Stomach (tissue), 4 donors: ENCODE results near the gene HTR7.

ENCODE experiments used
- EP300 ChIP-seq: sonication (generic); formaldehyde crosslinking; IDR thresholded peaks from one replicate; pipeline ENCODE4 v1.6.1; 2017; ENCODE audit warnings: antibody characterized with exemption
- POLR2A ChIP-seq, 4 donors: fragments of 450-650 bp; IDR thresholded peaks; one replicate each; pipeline ENCODE4 v1.6.1; 2016; ENCODE audit warnings: antibody characterized with exemption in 4 of 4, control low read depth in 2 of 4, mild to moderate bottlenecking in 1 of 4, moderate library complexity in 1 of 4
- TF ChIP-seq, protein P1 (sequence below), 7 experiments: fragments of 450-650 bp in 4 of 7; fragments of 200-600 bp in 3 of 7; sonication (generic) in 3 of 7; IDR thresholded peaks; one replicate each; pipeline ENCODE4 v1.5.1; 2016 to 2019; ENCODE audit warnings: antibody characterized with exemption in 7 of 7, control low read depth in 2 of 7, mild to moderate bottlenecking in 1 of 7

- TF ChIP-seq, protein P1, sequence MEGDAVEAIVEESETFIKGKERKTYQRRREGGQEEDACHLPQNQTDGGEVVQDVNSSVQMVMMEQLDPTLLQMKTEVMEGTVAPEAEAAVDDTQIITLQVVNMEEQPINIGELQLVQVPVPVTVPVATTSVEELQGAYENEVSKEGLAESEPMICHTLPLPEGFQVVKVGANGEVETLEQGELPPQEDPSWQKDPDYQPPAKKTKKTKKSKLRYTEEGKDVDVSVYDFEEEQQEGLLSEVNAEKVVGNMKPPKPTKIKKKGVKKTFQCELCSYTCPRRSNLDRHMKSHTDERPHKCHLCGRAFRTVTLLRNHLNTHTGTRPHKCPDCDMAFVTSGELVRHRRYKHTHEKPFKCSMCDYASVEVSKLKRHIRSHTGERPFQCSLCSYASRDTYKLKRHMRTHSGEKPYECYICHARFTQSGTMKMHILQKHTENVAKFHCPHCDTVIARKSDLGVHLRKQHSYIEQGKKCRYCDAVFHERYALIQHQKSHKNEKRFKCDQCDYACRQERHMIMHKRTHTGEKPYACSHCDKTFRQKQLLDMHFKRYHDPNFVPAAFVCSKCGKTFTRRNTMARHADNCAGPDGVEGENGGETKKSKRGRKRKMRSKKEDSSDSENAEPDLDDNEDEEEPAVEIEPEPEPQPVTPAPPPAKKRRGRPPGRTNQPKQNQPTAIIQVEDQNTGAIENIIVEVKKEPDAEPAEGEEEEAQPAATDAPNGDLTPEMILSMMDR (IDR thresholded peaks at IDR 0.05) = no peak
- TF ChIP-seq POLR2A (IDR thresholded peaks at IDR 0.05) = no peak
- no peak for TF ChIP-seq EP300
Measured at GRCh38 chr10:90866050-90866598, 8.3 kb upstream of the HTR7 start.
